ENCODE data around the gene RBPJ.

DNA sequence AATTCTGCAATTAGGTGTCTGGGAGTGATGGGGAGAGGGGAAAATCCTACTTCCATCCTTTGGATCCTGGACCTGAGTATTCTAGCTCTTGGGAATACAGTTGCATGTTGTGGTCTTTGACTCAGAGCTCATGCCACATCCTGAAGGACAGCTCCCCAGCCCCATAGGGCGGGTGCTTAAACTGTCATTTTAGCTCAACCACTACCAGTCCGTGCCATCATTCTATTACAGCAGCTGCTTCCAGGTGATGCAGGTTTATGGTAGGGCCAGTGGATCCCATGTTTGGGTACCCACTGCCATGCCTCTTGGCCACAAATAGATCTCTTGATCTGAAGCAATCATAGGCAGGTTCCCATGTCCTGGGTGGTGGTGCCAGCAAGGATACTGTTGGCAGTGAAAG, 134.8 kb downstream of the RBPJ start:
- TF ChIP-seq POLR2A (IDR thresholded peaks at IDR 0.05), result no peak
- TF ChIP-seq, protein P1, sequence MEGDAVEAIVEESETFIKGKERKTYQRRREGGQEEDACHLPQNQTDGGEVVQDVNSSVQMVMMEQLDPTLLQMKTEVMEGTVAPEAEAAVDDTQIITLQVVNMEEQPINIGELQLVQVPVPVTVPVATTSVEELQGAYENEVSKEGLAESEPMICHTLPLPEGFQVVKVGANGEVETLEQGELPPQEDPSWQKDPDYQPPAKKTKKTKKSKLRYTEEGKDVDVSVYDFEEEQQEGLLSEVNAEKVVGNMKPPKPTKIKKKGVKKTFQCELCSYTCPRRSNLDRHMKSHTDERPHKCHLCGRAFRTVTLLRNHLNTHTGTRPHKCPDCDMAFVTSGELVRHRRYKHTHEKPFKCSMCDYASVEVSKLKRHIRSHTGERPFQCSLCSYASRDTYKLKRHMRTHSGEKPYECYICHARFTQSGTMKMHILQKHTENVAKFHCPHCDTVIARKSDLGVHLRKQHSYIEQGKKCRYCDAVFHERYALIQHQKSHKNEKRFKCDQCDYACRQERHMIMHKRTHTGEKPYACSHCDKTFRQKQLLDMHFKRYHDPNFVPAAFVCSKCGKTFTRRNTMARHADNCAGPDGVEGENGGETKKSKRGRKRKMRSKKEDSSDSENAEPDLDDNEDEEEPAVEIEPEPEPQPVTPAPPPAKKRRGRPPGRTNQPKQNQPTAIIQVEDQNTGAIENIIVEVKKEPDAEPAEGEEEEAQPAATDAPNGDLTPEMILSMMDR (IDR thresholded peaks at IDR 0.05), result no peak

All from body of pancreas (tissue), 4 donors.